Liver (tissue), 3 donors: ENCODE data around the gene LRRFIP1.

ENCODE experiments used
- FOXA1 ChIP-seq: IDR thresholded peaks from 2 replicates; pipeline ENCODE4 v1.6.1; 2016; ENCODE audit warnings: antibody characterized with exemption
- GABPA ChIP-seq, 2 donors: IDR thresholded peaks in 1 of 2; conservative IDR thresholded peaks in 1 of 2; 2 replicates each; pipeline ENCODE4 v1.6.1; 2016; ENCODE audit warnings: antibody characterized with exemption in 2 of 2, mild to moderate bottlenecking in 1 of 2, moderate library complexity in 1 of 2
- SP1 ChIP-seq: IDR thresholded peaks from 2 replicates; pipeline ENCODE4 v1.6.1; 2018; ENCODE audit warnings: antibody characterized with exemption, mild to moderate bottlenecking
- YY1 ChIP-seq: IDR thresholded peaks from 2 replicates; pipeline ENCODE4 v1.6.1; 2016; ENCODE audit warnings: antibody characterized with exemption, mild to moderate bottlenecking
- TF ChIP-seq, protein P1 (sequence below): fragments of 150-350 bp; IDR thresholded peaks from 2 replicates; pipeline ENCODE4 v1.5.1; 2017; ENCODE audit warnings: improper control_type of control experiment, low read depth, low read length; ENCODE audit not compliant: missing input control
- TF ChIP-seq, protein P2 (sequence below): IDR thresholded peaks from 2 replicates; pipeline ENCODE4 v1.6.1; 2016; ENCODE audit warnings: antibody characterized with exemption
- TF ChIP-seq, protein P3 (sequence below): IDR thresholded peaks from 2 replicates; pipeline ENCODE4 v1.6.1; 2016; ENCODE audit warnings: antibody characterized with exemption
- TF ChIP-seq, protein P4 (sequence below): IDR thresholded peaks from 2 replicates; pipeline ENCODE4 v1.6.1; 2016; ENCODE audit warnings: antibody characterized with exemption
- donor health status: healthy.
- donor health status: healthy.

DNA sequence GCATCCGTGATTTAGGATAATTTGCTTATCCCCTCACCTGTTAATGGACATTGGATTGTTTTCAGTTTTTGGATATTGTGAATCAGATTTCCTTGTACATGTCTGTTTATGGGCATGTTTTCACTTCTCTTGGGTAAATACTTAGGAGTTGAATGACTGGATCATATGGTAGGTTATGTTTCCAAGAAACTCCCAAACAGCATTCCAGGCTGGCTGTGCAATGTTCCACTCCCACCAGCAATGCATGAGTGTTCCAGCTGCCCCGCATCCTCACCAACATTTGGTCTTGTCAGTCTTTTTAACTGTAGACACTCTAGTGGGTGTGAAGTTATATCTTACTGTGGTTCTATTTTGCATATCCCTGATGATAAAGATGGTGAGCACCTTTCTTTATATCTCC, 8.9 kb upstream of the LRRFIP1 start:
- TF ChIP-seq, protein P1, sequence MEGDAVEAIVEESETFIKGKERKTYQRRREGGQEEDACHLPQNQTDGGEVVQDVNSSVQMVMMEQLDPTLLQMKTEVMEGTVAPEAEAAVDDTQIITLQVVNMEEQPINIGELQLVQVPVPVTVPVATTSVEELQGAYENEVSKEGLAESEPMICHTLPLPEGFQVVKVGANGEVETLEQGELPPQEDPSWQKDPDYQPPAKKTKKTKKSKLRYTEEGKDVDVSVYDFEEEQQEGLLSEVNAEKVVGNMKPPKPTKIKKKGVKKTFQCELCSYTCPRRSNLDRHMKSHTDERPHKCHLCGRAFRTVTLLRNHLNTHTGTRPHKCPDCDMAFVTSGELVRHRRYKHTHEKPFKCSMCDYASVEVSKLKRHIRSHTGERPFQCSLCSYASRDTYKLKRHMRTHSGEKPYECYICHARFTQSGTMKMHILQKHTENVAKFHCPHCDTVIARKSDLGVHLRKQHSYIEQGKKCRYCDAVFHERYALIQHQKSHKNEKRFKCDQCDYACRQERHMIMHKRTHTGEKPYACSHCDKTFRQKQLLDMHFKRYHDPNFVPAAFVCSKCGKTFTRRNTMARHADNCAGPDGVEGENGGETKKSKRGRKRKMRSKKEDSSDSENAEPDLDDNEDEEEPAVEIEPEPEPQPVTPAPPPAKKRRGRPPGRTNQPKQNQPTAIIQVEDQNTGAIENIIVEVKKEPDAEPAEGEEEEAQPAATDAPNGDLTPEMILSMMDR: no peak
- TF ChIP-seq, protein P2, sequence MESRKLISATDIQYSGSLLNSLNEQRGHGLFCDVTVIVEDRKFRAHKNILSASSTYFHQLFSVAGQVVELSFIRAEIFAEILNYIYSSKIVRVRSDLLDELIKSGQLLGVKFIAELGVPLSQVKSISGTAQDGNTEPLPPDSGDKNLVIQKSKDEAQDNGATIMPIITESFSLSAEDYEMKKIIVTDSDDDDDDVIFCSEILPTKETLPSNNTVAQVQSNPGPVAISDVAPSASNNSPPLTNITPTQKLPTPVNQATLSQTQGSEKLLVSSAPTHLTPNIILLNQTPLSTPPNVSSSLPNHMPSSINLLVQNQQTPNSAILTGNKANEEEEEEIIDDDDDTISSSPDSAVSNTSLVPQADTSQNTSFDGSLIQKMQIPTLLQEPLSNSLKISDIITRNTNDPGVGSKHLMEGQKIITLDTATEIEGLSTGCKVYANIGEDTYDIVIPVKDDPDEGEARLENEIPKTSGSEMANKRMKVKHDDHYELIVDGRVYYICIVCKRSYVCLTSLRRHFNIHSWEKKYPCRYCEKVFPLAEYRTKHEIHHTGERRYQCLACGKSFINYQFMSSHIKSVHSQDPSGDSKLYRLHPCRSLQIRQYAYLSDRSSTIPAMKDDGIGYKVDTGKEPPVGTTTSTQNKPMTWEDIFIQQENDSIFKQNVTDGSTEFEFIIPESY: no peak
- TF ChIP-seq, protein P3, sequence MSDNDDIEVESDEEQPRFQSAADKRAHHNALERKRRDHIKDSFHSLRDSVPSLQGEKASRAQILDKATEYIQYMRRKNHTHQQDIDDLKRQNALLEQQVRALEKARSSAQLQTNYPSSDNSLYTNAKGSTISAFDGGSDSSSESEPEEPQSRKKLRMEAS: no peak
- TF ChIP-seq, protein P4, sequence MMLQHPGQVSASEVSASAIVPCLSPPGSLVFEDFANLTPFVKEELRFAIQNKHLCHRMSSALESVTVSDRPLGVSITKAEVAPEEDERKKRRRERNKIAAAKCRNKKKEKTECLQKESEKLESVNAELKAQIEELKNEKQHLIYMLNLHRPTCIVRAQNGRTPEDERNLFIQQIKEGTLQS: no peak
- TF ChIP-seq SP1 (no peak), FOXA1 (no peak), GABPA (IDR thresholded peaks at IDR 0.05 in 1 of 2, conservative IDR thresholded peaks at IDR 0.05 in 1 of 2) (no peak), YY1 (no peak)
